Neural cell (in vitro differentiated cells): ENCODE measurements around the gene ZFYVE26.

Experiments used
- CTCF ChIP-seq: fragments of 450-650 bp; IDR thresholded peaks from 2 replicates; pipeline ENCODE4 v1.5.1; 2014; ENCODE audit warnings: antibody characterized with exemption, mild to moderate bottlenecking, moderate library complexity; ENCODE audit not compliant: poor library complexity, severe bottlenecking
- EP300 ChIP-seq: fragments of 450-650 bp; conservative IDR thresholded peaks from 2 replicates; pipeline ENCODE4 v1.6.1; 2014; ENCODE audit warnings: antibody characterized with exemption, mild to moderate bottlenecking, moderate library complexity; ENCODE audit not compliant: poor library complexity, severe bottlenecking
- EZH2 ChIP-seq: fragments of 200-600, 300-800 bp; shearing (Covaris generic), sonication (generic); IDR thresholded peaks from 2 replicates; pipeline ENCODE4 v1.6.1; 2014; ENCODE audit warnings: antibody characterized with exemption, low read length, borderline replicate concordance, mild to moderate bottlenecking; ENCODE audit not compliant: insufficient read depth, poor library complexity, severe bottlenecking
- POLR2AphosphoS5 ChIP-seq: IDR thresholded peaks from 2 replicates; pipeline ENCODE4 v1.6.1; 2012
- RAD21 ChIP-seq: fragments of 450-650 bp; conservative IDR thresholded peaks from 2 replicates; pipeline ENCODE4 v1.6.1; 2014; ENCODE audit warnings: antibody characterized with exemption, mild to moderate bottlenecking, moderate library complexity
- TAF1 ChIP-seq: IDR thresholded peaks from 2 replicates; pipeline ENCODE4 v1.6.1; 2012; ENCODE audit warnings: low read depth
- TF ChIP-seq, protein P1 (sequence below): IDR thresholded peaks from 2 replicates; pipeline ENCODE4 v1.6.1; 2012; ENCODE audit warnings: borderline replicate concordance

DNA sequence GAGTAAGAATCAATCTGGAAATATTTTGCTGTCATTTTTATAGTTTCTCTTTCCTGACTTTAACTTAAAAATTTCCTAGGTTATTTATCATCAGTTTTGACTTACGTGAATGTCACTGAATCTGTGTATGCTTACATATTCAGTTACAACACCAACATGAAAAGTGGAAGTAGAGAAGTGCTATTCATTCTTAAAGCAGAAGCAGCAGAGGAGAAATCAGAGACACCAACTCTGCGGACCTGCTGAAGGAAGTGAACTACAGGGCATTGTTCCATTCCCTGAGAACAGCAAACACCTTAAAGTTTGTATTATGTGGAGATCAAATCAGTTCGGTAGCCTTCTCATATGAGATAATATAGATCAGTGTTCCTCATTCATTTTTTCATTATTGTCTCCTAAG, 37.3 kb upstream of the ZFYVE26 start:
- TF ChIP-seq CTCF: no peak
- TF ChIP-seq POLR2AphosphoS5: no peak
- TF ChIP-seq, protein P1, sequence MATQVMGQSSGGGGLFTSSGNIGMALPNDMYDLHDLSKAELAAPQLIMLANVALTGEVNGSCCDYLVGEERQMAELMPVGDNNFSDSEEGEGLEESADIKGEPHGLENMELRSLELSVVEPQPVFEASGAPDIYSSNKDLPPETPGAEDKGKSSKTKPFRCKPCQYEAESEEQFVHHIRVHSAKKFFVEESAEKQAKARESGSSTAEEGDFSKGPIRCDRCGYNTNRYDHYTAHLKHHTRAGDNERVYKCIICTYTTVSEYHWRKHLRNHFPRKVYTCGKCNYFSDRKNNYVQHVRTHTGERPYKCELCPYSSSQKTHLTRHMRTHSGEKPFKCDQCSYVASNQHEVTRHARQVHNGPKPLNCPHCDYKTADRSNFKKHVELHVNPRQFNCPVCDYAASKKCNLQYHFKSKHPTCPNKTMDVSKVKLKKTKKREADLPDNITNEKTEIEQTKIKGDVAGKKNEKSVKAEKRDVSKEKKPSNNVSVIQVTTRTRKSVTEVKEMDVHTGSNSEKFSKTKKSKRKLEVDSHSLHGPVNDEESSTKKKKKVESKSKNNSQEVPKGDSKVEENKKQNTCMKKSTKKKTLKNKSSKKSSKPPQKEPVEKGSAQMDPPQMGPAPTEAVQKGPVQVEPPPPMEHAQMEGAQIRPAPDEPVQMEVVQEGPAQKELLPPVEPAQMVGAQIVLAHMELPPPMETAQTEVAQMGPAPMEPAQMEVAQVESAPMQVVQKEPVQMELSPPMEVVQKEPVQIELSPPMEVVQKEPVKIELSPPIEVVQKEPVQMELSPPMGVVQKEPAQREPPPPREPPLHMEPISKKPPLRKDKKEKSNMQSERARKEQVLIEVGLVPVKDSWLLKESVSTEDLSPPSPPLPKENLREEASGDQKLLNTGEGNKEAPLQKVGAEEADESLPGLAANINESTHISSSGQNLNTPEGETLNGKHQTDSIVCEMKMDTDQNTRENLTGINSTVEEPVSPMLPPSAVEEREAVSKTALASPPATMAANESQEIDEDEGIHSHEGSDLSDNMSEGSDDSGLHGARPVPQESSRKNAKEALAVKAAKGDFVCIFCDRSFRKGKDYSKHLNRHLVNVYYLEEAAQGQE: no peak
- no peak for TF ChIP-seq RAD21
- TF ChIP-seq EP300: no peak
- no peak for TF ChIP-seq TAF1
- TF ChIP-seq EZH2: no peak
